Measurements from ENCODE around the gene SRP9. TPM values are rescaled to one million over a fixed set of nuclear protein-coding genes. Genes with fewer than 3 reads are reported as not detected.

SRP9 gene, protein sequence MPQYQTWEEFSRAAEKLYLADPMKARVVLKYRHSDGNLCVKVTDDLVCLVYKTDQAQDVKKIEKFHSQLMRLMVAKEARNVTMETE
- total RNA-seq = 126 TPM

GRCh38 chr1:225777583-225778336, at the start of gene SRP9:
SRP9 (plus strand) TSS chr1:225777826; CDS start chr1:225777941, 115 bp downstream.
- peak; percentile 96 to 100 (median 99) for DNase-seq (ENCODE audit: low read depth in 2 of 3, low spot score in 2 of 3)

DNA sequence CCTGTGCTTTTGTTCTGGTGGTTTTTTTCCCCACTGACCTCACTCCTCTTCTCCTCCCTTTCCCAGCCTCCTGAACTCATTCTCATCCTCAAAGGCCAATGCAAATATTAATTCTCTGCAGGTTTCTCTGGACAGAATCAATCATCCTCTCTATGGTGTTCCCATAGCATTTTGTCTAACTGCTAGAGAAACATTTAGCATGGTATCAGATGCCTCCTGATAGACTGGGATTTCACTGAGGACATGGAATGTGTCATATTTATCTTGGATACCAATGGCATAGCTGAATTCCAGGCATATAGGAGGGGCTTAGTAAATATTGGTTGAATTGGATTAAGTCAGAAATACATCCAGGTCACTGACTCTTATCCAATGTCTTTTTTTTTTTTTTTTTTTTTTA, 46.1 kb upstream of the SRP9 start:
- no peak for DNase-seq (ENCODE audit: low read depth in 2 of 3, low spot score in 2 of 3)

GRCh38 chr1:225733254-225733653, 44.4 kb upstream of the SRP9 start:
- DNase-seq (ENCODE audit: low read depth in 2 of 3, low spot score in 2 of 3) = no peak

- no peak for DNase-seq (ENCODE audit: low read depth in 2 of 3, low spot score in 2 of 3)
Measured at GRCh38 chr1:225735252-225736149, 42.1 kb upstream of the SRP9 start.

DNA sequence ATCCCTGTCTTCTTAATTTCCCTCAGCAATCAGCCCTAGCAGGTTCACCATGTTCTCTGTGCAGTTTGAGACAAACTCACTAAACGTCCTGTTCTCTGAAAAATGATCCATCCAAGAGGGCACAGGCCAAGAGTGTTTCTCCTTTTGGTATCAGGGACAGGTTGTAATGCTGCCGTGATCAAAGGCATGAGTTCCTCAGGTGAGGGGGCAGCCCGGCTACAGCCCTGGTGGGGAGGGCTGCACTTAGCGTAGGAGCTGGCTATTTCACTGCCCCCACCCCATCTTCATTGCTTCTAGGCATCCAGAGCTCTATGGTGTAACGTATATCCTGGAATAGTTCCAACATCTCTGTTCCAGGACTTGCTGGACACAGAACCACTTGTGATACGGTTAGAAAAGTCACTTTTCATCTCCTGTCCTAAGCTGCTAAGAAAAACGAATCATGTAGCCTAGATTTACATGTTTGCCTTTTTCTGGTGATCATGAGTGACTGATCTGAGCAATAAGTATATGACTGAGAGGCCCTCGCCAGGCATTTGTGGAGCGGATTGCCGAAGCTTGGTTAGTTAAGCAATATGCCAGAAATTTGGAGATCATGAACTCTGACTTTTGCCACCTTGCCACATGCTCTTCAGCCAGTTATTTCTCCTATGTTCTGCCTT, 41.1 kb upstream of the SRP9 start:
- no peak for DNase-seq (ENCODE audit: low read depth in 2 of 3, low spot score in 2 of 3)

- no peak for DNase-seq (ENCODE audit: low read depth in 2 of 3, low spot score in 2 of 3)
Measured at GRCh38 chr1:225737161-225737560, 40.5 kb upstream of the SRP9 start.

DNA sequence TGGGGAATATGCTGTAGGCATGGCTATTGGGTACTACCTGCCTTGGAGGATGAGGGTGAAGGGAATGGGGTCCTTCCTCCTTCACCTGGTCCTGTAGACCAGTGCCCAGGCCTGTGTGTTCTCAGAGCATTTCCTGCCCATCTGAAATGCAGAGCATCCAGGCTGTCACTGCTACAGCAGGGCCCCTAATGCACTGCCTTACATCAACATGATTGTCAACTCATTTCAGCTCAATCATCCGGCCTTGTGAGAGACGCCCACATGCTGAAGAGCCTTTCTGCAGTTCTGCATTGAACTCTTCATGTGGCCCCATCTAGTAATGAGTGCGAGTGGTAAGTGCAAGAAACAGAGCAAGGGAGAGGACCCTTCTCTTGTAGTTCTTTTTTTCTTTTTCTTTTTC, 39.8 kb upstream of the SRP9 start:
- DNase-seq (ENCODE audit: low read depth in 2 of 3, low spot score in 2 of 3) = no peak

DNA sequence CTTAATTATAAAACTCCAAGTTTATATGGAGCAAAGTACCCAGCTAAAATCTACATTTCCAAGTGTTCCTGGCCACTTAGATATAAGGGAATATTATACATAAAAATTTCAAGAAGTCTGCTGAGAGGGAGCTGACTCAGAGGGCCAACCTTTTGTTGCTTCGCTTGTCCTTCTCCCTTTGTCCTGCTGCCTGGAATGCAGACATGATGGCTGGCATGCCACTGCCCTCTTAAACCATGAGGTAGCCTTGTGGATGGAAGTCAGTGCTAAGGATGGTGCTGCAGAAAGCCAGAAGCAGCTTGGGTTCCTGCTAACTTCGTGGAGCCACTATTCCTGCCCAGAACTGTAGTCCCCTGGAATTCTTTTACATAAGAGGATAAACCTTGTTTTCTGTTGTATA, 38.9 kb upstream of the SRP9 start:
- DNase-seq (ENCODE audit: low read depth in 2 of 3, low spot score in 2 of 3) = no peak

- DNase-seq (ENCODE audit: low read depth in 2 of 3, low spot score in 2 of 3) = no peak
Measured at GRCh38 chr1:225739542-225740107, 38.0 kb upstream of the SRP9 start.

DNA sequence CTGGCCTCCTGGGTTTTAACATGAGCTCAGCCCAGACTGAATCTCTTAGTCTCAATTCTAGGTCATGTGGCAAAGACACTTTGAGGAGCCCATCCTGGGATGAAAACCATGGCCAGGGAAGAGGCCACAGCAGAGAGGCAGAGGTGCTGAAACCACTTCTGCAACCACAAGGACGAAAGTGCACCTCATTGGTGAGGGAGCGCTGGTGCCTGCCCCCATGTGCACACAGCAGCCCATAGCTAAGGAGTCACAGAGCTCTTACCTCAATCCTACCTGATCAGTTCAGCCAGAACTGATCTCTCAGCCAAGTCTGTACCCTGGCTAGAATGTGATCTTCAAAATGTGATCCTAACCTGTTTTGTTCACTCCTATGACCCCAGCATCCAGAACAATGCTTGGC, 32.9 kb upstream of the SRP9 start:
- DNase-seq (ENCODE audit: low read depth in 2 of 3, low spot score in 2 of 3) = no peak

DNA sequence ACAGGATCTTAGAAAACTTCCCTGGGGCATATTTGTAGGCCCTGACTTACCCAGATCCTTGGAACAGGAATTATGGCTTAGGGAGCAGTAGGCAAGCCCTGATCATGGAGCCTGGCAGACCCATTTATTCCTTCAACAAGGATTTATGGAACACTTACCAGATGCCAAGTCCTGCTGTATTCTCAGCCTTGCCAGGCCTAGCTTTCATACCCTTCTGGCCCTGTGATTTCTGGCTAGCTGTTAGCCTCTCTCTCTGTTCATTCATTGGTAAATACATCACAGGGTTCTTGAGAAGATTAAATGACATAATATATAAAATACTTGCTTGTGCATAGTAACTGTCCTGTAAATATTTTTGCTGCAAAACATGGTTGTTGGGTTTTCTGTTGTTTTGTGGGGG, 32.4 kb upstream of the SRP9 start:
- no peak for DNase-seq (ENCODE audit: low read depth in 2 of 3, low spot score in 2 of 3)

GRCh38 chr1:225746361-225747179, 31.1 kb upstream of the SRP9 start:
- no peak for DNase-seq (ENCODE audit: low read depth in 2 of 3, low spot score in 2 of 3)

GRCh38 chr1:225747566-225747965, 30.1 kb upstream of the SRP9 start:
- DNase-seq (ENCODE audit: low read depth in 2 of 3, low spot score in 2 of 3) = no peak

- DNase-seq (ENCODE audit: low read depth in 2 of 3, low spot score in 2 of 3) = no peak
Measured at GRCh38 chr1:225748529-225748928, 29.1 kb upstream of the SRP9 start.

- no peak for DNase-seq (ENCODE audit: low read depth in 2 of 3, low spot score in 2 of 3)
Measured at GRCh38 chr1:225749706-225750105, 27.9 kb upstream of the SRP9 start.

DNA sequence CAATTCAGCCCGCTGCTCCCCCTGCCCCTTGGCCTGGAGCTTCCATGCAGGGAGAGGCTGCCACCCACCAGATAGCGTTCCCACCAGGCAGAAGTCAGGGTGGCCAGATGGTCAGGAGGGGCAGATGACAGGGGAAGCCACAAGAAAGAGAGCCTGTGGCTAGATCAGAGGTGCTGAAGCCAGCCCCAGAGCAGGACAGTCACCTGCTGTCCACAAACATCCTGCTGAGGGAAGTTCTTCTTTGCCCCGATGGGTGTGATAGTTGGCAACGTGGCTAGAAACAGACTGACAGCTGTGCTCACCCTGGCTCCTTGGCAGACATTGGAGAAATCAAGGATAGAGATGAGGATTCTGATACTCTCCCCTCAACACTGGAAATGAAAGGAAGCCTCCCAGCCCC, 27.2 kb upstream of the SRP9 start:
- no peak for DNase-seq (ENCODE audit: low read depth in 2 of 3, low spot score in 2 of 3)

GRCh38 chr1:225750875-225751824, 26.5 kb upstream of the SRP9 start:
- DNase-seq (ENCODE audit: low read depth in 2 of 3, low spot score in 2 of 3) = no peak

GRCh38 chr1:225752245-225752644, 25.4 kb upstream of the SRP9 start:
- no peak for DNase-seq (ENCODE audit: low read depth in 2 of 3, low spot score in 2 of 3)
